IgD-negative memory B cell (primary cell): Measurements from ENCODE around the gene EZH2. TPM values are rescaled to one million over a fixed set of nuclear protein-coding genes. Genes with fewer than 3 reads are reported as not detected.
A peak's percentile ranks its signal among the peaks of the same experiment; 100 is the strongest.

Experiments
- H3K27ac Mint-ChIP-seq, 3 donors: one replicate each; pipeline ENCODE4 v1.8.0; 2020 to 2022; ENCODE audit warnings: mild to moderate bottlenecking in 3 of 3, mixed read lengths in 3 of 3, moderate library complexity in 1 of 3
- H3K27me3 Mint-ChIP-seq: one replicate; pipeline ENCODE4 v1.8.0; 2021; ENCODE audit warnings: mixed read lengths
- H3K36me3 Mint-ChIP-seq: one replicate; pipeline ENCODE4 v1.8.0; 2020; ENCODE audit warnings: mild to moderate bottlenecking, mixed read lengths
- H3K4me1 Mint-ChIP-seq, 3 donors: one replicate each; pipeline ENCODE4 v1.8.0; 2020 to 2022; ENCODE audit warnings: mixed read lengths in 3 of 3, mild to moderate bottlenecking in 1 of 3
- H3K4me3 Mint-ChIP-seq, 4 donors: one replicate each; pipeline ENCODE4 v1.8.0; 2020 to 2022; ENCODE audit warnings: mild to moderate bottlenecking in 4 of 4, mixed read lengths in 4 of 4, moderate library complexity in 3 of 4
- H3K9me3 Mint-ChIP-seq, 3 donors: one replicate each; pipeline ENCODE4 v1.8.0; 2020 to 2021; ENCODE audit warnings: mixed read lengths in 3 of 3, mild to moderate bottlenecking in 1 of 3
- polyA plus RNA-seq: library from polyadenylated mRNA; unstranded; fragments of 300-500 nt; fragmentation: Illumina TruSeq; gene quantifications from one replicate; pipeline ENCODE4 v1.2.3, GENCODE V29; 2021

The EZH2 gene
- polyA plus RNA-seq, 1 donor from 2014 or later: 2.6 TPM

DNA sequence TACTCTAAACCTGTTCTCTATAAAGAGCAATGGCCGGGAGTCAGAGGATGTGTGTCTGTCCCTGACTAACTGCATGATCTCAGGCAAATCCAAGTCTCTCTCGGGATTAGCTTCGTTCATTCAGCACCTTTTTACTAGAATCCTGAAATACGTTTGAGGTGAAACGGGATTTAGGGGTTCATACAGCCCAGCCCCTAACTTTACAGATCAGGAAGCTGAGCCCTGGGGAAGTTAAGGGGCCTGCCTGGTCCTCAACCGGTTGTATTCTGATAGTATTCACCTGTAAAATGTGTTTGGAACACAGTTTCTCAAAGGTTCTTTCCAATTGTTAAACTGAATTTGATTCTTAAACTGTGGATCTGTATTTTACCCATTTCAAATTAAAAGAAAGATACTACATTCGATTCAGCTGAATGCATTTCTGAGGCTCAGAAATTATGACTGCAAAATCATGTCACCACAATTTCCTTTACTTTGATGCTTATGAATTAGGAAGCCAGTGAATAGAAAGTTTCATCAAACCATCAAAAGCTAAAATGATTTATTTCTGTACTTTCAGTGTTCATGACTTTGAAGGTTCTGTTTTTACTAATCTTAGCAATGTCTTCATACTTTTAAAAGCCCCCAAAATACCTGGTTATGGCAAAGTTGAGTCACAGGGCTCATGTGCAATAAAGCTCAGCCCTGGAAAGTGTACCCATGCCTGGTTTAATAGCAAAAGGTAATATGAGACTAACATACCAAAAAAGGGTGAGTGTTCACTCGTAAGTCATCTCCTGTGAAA, 28.9 kb upstream of the EZH2 start:
- Mint-ChIP-seq H3K9me3 (no peaks in the 10 kb centered on the region), H3K4me3 (peak overlapping the region in 2 of 4 donors; percentile 25 to 72), H3K27ac (no peak overlapping the region), H3K36me3 (no peaks in the 10 kb centered on the region), H3K4me1 (peaks cover 25 to 37% (median 34%) of the 10 kb centered on the region in 3 donors), H3K27me3 (peaks cover 10% of the 10 kb centered on the region)

DNA sequence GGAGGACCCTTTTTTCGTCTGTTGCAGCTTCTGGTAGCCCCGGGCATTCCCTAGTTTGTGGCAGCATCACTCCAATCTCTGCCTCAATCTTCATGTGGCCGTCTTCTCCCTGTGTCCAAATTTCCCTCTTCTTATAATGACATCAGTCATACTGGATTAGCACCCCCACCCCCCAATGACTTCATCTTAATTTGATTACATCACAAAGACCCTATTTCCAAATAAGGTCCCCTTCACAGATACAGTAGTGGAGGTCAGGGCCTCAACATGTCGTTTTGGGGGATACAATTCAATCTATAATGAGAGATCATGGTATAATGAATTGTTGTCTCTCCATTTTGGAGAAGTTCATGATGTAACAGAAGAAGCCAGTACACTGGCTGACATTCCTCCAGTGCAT, 28.1 kb upstream of the EZH2 start:
- H3K27me3 Mint-ChIP-seq: peaks cover 10% of the 10 kb centered on the region
- H3K27ac Mint-ChIP-seq: no peak overlapping the region
- H3K9me3 Mint-ChIP-seq: no peaks in the 10 kb centered on the region
- no peaks in the 10 kb centered on the region for H3K36me3 Mint-ChIP-seq
- no peak overlapping the region for H3K4me3 Mint-ChIP-seq
- peaks cover 25 to 37% (median 34%) of the 10 kb centered on the region in 3 donors for H3K4me1 Mint-ChIP-seq

DNA sequence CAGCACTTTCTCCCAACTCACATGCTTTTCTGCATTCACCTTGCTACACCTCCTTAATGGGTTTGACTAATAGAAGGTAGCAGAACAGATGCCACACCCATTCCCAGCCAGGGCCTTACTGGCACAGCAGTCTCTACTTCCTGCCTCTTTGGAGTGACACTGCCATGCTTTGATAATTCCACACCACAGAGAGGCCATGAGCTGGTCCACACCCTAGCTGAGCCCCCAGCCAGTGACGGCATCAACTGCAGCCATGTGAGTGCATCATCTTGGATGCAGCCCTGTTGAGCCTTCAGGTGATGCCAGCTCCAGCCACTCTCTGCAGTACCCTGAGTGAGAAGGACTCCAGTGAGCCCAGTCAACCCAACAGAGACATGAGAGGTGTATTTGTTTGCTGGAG, 27.5 kb upstream of the EZH2 start:
- peaks cover 10% of the 10 kb centered on the region for H3K27me3 Mint-ChIP-seq
- H3K36me3 Mint-ChIP-seq: no peaks in the 10 kb centered on the region
- H3K9me3 Mint-ChIP-seq: no peaks in the 10 kb centered on the region
- no peak overlapping the region for H3K27ac Mint-ChIP-seq
- peaks cover 25 to 37% (median 34%) of the 10 kb centered on the region in 3 donors for H3K4me1 Mint-ChIP-seq
- no peak overlapping the region for H3K4me3 Mint-ChIP-seq

DNA sequence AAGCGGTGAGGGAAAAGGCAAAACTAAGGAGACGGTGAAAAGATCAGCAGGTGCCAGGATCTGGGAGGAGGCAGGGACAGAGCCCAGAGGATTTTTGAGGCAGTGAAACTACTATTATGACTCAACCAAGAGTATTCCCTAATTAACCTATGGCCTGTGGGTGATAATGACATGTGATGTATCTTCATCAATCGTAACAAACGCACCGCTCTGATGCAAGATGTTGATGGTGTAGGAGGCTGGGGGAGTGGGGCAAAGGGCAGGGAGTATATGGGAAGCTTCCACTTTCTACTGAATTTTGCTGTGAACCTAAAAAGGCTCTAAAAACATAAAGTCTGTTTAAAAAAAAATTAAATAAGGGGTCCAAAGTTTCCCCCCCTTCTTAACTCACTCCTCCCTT, 25.5 kb upstream of the EZH2 start:
- no peak overlapping the region for H3K27ac Mint-ChIP-seq
- H3K36me3 Mint-ChIP-seq: no peaks in the 10 kb centered on the region
- H3K4me1 Mint-ChIP-seq: peaks cover 16 to 27% (median 22%) of the 10 kb centered on the region in 3 donors
- H3K9me3 Mint-ChIP-seq: no peaks in the 10 kb centered on the region
- peaks cover 6% of the 10 kb centered on the region for H3K27me3 Mint-ChIP-seq
- H3K4me3 Mint-ChIP-seq: peak overlapping the region in 1 of 4 donors; percentile 72

DNA sequence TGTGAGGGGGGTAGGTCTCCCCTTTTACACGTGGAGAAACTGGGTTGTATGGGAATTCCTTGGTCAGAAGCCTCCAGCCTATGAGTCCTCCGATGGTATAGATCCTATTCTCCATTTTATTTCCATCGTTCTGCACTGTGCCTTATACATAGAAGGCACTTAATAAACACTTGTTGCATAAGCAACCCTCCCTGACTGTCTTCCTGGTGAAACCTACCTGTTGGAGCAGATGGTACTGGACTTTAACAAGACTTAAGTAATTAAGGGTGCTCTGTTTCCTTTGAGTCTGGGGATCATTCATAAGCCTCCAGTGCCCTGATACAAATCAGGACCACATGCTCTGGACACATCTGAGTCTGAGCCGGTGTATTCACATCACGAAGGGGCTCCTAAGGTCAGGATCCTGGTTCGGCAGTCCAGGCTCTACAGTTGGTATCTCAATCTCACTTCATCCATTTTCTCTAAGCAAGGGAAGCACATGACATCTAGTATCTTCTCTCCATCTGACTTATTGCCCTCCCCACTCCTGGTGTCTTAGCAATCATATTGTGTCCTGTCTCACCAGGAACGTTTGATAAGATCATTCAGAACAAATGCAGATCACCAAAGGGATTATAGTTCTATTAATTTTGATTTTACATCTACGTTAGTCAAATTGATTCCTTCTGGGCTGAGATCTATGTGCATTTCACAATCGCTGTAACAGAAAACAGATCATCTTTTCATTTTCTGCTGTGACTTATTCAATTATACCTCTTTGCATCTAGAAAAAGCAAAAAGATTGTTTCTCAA, 22.8 kb upstream of the EZH2 start:
- Mint-ChIP-seq H3K9me3 (no peaks in the 10 kb centered on the region), H3K27me3 (peaks cover 6% of the 10 kb centered on the region), H3K4me1 (peaks cover 0 to 2% (median 0%) of the 10 kb centered on the region in 3 donors), H3K4me3 (no peak overlapping the region), H3K27ac (no peak overlapping the region), H3K36me3 (no peaks in the 10 kb centered on the region)

DNA sequence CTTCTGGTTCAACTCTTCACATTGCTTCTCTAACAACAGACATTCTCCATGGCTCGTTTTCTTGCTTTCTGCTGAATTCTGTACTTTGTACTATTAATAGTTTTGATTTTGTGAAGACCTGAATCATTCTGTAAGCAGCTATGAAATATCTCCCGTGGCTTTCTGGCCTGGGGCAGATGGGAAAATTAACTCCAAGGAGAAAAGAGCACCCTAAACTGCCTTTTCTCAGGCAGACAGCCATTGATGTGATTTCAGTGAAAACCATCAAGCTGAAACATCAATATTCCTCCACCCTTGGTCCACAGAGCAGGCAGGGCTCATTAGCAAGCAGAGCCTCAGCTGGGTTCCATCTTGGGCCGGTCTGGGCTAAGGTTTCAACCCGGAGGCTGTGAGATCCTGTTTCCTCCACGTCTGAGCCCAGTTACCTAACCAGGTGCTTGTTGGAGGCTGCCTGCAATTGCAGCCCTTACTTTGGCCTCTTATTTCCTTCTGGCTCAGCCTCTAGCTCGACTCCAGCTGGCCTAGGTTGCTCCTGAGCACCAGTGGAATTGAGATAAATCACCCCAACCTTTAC, 21.1 kb upstream of the EZH2 start:
- Mint-ChIP-seq H3K4me3 (no peak overlapping the region), H3K27me3 (peaks cover 4% of the 10 kb centered on the region), H3K4me1 (peaks cover 0 to 2% (median 0%) of the 10 kb centered on the region in 3 donors), H3K36me3 (no peaks in the 10 kb centered on the region), H3K9me3 (no peaks in the 10 kb centered on the region), H3K27ac (peak overlapping the region in 1 of 3 donors; percentile 9)

- Mint-ChIP-seq H3K9me3 (no peaks in the 10 kb centered on the region), H3K36me3 (no peaks in the 10 kb centered on the region), H3K27me3 (no peaks in the 10 kb centered on the region), H3K4me1 (no peaks in the 10 kb centered on the region), H3K4me3 (no peak overlapping the region), H3K27ac (no peak overlapping the region)
These were observed 19.4 kb upstream of the EZH2 start for GRCh38 chr7:148903504-148903903.

GRCh38 chr7:148901178-148901577, 17.1 kb upstream of the EZH2 start:
- H3K36me3 Mint-ChIP-seq: no peaks in the 10 kb centered on the region
- H3K27me3 Mint-ChIP-seq: no peaks in the 10 kb centered on the region
- H3K4me1 Mint-ChIP-seq: no peaks in the 10 kb centered on the region
- no peak overlapping the region for H3K27ac Mint-ChIP-seq
- no peak overlapping the region for H3K4me3 Mint-ChIP-seq
- H3K9me3 Mint-ChIP-seq: no peaks in the 10 kb centered on the region

- Mint-ChIP-seq H3K4me3 (no peak overlapping the region), H3K27ac (peak overlapping the region in 1 of 3 donors; percentile 31), H3K36me3 (no peaks in the 10 kb centered on the region)
These were observed 14.9 kb upstream of the EZH2 start for GRCh38 chr7:148898845-148899484.

GRCh38 chr7:148894591-148894990, 10.5 kb upstream of the EZH2 start:
- H3K4me3 Mint-ChIP-seq: no peak overlapping the region
- no peak overlapping the region for H3K27ac Mint-ChIP-seq
- no peaks in the 10 kb centered on the region for H3K4me1 Mint-ChIP-seq
- no peaks in the 10 kb centered on the region for H3K36me3 Mint-ChIP-seq
- peaks cover 4% of the 10 kb centered on the region for H3K27me3 Mint-ChIP-seq
- no peaks in the 10 kb centered on the region for H3K9me3 Mint-ChIP-seq

More at GRCh38 chr7:148898845-148899484, 14.9 kb upstream of the EZH2 start:
- no peaks in the 10 kb centered on the region for H3K9me3 Mint-ChIP-seq
- H3K4me1 Mint-ChIP-seq: no peaks in the 10 kb centered on the region
- no peaks in the 10 kb centered on the region for H3K27me3 Mint-ChIP-seq

- H3K4me3 Mint-ChIP-seq: no peak overlapping the region
- no peaks in the 10 kb centered on the region for H3K9me3 Mint-ChIP-seq
- no peak overlapping the region for H3K27ac Mint-ChIP-seq
- no peaks in the 10 kb centered on the region for H3K36me3 Mint-ChIP-seq
- peaks cover 4% of the 10 kb centered on the region for H3K27me3 Mint-ChIP-seq
- no peaks in the 10 kb centered on the region for H3K4me1 Mint-ChIP-seq
These were observed 9.0 kb upstream of the EZH2 start for GRCh38 chr7:148893071-148893470.

DNA sequence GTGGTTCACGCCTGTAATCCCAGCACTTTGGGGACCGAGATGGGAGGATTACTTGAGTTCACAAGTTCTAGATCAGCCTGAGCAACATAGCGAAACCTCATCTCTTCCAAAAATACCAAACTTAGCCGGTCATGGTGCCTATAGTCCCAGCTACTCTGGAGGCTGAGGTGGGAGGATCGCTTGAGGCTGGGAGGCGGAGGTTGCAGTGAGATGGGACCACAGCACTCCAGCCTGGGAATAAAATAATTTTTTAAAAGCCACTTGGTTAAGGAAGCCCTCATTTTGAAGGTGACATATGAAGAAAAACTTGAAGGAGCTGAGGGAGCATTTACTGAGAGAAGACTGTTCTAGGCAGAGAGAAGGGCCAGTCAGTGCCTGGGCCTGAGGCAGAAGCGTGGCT, 4.2 kb upstream of the EZH2 start:
- H3K9me3 Mint-ChIP-seq: no peaks in the 10 kb centered on the region
- H3K36me3 Mint-ChIP-seq: no peaks in the 10 kb centered on the region
- H3K27me3 Mint-ChIP-seq: peaks cover 4% of the 10 kb centered on the region
- H3K4me1 Mint-ChIP-seq: peaks cover 2 to 4% (median 2%) of the 10 kb centered on the region in 3 donors
- H3K27ac Mint-ChIP-seq: peak overlapping the region in 1 of 3 donors; percentile 89
- no peak overlapping the region for H3K4me3 Mint-ChIP-seq

DNA sequence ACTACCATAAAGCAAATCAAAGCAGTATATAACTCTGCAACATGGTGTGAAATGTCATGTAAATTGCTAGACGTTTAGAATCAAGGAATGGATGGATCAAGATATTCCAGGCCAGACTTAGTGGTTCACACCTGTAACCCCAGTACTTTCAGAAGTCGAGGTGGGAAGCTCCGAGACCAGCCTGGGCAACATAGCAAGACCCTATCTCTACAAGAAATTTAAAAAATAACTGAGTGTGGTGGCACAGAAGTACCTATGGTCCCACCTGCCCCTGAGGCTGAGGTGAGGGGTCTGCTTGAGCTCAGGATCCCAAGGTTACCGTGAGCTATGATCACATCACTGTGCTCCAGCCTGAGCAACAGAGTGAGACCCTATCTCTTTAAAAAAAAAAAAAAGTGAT, 2.8 kb upstream of the EZH2 start:
- Mint-ChIP-seq H3K9me3 (no peaks in the 10 kb centered on the region), H3K36me3 (no peaks in the 10 kb centered on the region), H3K4me3 (peak overlapping the region in 1 of 4 donors; percentile 70), H3K27ac (peak overlapping the region in 1 of 3 donors; percentile 95), H3K4me1 (peaks cover 4 to 10% (median 6%) of the 10 kb centered on the region in 3 donors), H3K27me3 (peaks cover 4% of the 10 kb centered on the region)

DNA sequence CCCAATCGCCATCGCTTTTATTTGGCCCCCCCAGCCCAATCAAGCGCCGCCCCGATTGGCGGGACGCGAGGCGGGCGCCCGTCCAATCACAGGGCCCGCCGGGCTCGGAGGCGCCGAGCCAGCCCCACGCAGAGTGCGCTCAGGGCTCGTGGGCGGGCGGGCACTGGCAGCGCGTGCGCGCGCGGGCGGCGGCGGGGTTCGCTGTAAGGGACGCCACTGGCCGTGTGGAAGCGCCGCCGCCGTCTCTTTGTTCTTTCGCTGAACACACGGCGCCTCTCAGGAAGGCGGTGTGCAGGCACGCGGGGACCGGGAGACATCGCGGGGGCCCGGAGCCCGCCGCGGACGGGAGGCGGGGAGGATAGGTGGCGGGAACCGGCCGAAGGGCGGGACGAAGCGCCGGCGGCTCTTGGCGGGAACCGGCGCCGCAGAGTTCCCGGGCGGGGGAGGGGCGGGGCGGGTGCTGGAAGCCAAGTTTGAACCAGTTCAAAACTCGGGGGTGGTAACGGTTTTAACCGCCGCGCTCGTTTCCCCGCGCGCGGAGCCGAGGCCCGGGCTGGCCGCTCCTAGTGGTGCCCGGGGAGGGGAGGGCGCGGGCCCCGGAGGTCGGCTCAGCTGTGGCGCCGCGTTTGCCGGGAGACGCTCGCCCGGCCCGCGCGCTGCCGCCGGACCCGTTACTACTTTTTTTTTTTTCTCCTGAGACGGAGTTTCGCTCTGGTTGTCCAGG, 370 bp upstream of the EZH2 start:
- Mint-ChIP-seq H3K4me1 (peaks cover 10 to 20% (median 15%) of the 10 kb centered on the region in 3 donors), H3K36me3 (no peaks in the 10 kb centered on the region), H3K27ac (peak overlapping the region; percentile 83 to 95 (median 88)), H3K4me3 (peak overlapping the region; percentile 85 to 99 (median 94)), H3K27me3 (peaks cover 4% of the 10 kb centered on the region), H3K9me3 (no peaks in the 10 kb centered on the region)
